BLaER1 (cell line): ENCODE data around the gene CIAO3.
A peak's percentile ranks its signal among the peaks of the same experiment; 100 is the strongest.

Experiments
- H3K27ac ChIP-seq: shearing (Covaris generic); formaldehyde crosslinking; 2 replicates; pipeline ENCODE4 v1.8.1; 2022
- H3K27me3 ChIP-seq: shearing (Covaris generic); formaldehyde crosslinking; 2 replicates; pipeline ENCODE4 v1.8.1; 2022
- H3K36me3 ChIP-seq: shearing (Covaris generic); formaldehyde crosslinking; 2 replicates; pipeline ENCODE4 v1.8.1; 2022
- H3K4me1 ChIP-seq: shearing (Covaris generic); formaldehyde crosslinking; 2 replicates; pipeline ENCODE4 v1.8.1; 2022
- H3K4me2 ChIP-seq: shearing (Covaris generic); formaldehyde crosslinking; 2 replicates; pipeline ENCODE4 v1.8.1; 2022
- H3K4me3 ChIP-seq: shearing (Covaris generic); formaldehyde crosslinking; 2 replicates; pipeline ENCODE4 v1.8.1; 2022
- H3K9ac ChIP-seq: shearing (Covaris generic); formaldehyde crosslinking; 2 replicates; pipeline ENCODE4 v1.8.1; 2022
- H3K9me3 ChIP-seq: shearing (Covaris generic); formaldehyde crosslinking; 2 replicates; pipeline ENCODE4 v1.8.1; 2022
- H4K20me1 ChIP-seq: shearing (Covaris generic); formaldehyde crosslinking; 2 replicates; pipeline ENCODE4 v1.8.1; 2022
- Cebpa-rat ChIP-seq: shearing (Covaris generic); IDR thresholded peaks from 2 replicates; pipeline ENCODE4 v1.8.1; 2022

CIAO3 gene

DNA sequence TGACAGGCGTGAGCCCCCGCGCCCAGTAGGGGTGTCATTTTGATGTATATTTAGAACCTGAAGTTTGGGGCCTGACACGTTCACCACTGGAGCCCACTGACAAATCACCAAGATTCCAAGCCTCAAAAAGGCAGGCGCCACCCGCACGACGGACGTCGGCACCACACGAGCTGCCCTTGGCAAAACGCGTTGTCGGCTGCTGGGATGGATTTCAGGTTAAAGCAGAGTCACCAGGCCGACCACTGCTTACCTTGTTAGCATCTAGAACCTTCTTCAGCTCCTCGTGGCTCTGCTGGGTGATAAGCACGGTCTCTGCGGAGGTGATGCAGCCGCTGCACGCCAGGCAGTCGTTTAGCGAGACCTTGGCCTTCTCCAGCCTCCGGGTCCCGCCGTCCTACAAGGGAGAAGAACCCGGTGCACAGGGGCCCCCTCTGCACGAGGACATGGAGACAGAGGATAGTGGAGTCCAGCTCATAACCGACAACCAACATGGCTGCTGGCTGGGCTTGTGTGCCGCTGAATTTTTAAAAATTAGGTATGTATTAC lies 3.8 kb downstream of the CIAO3 start:
- Histone ChIP-seq H4K20me1 (peaks cover 40% of the 10 kb centered on the region), H3K9ac (peak overlapping the region; percentile 87), H3K4me3 (peak overlapping the region; percentile 67), H3K27me3 (no peaks in the 10 kb centered on the region), H3K4me2 (peak overlapping the region; percentile 99), H3K27ac (peak overlapping the region; percentile 89), H3K9me3 (no peaks in the 10 kb centered on the region), H3K4me1 (peaks cover 90% of the 10 kb centered on the region), H3K36me3 (peaks cover 52% of the 10 kb centered on the region)
- TF ChIP-seq Cebpa-rat, result no peak; the same call in 1 of the 2 replicates

DNA sequence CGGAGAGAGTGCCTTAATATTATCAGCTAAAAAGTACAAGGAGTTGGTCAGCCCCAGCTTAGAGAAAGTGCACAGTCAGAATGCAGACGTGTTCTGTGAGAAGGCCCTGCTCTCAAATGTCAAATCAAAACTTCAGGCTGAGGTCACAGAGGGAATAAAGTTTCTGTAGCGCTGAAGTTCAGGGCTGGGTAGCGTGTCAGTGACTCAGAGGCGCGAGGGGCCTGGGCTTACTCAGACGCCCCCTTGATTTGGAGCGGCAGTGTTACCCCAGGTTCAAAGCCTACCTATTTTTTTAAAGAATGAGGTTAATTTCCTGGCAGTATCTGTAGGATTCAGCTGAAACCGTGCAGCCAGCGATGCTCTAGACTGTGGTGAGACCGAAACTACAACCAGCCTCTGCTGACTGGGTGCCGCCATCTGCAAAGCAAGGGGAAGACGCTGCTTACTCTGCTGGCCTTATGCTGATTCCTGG lies 4.8 kb downstream of the CIAO3 start:
- H3K27ac ChIP-seq, result peak overlapping the region; percentile 89
- no peak for TF ChIP-seq Cebpa-rat
- H3K4me2 ChIP-seq, result peak overlapping the region; percentile 99
- peak overlapping the region; percentile 67 for H3K4me3 ChIP-seq
- no peaks in the 10 kb centered on the region for H3K9me3 ChIP-seq
- H4K20me1 ChIP-seq, result peaks cover 50% of the 10 kb centered on the region
- no peaks in the 10 kb centered on the region for H3K27me3 ChIP-seq
- H3K4me1 ChIP-seq, result peaks cover 93% of the 10 kb centered on the region
- H3K9ac ChIP-seq, result peak overlapping the region; percentile 87
- H3K36me3 ChIP-seq, result peaks cover 62% of the 10 kb centered on the region

DNA sequence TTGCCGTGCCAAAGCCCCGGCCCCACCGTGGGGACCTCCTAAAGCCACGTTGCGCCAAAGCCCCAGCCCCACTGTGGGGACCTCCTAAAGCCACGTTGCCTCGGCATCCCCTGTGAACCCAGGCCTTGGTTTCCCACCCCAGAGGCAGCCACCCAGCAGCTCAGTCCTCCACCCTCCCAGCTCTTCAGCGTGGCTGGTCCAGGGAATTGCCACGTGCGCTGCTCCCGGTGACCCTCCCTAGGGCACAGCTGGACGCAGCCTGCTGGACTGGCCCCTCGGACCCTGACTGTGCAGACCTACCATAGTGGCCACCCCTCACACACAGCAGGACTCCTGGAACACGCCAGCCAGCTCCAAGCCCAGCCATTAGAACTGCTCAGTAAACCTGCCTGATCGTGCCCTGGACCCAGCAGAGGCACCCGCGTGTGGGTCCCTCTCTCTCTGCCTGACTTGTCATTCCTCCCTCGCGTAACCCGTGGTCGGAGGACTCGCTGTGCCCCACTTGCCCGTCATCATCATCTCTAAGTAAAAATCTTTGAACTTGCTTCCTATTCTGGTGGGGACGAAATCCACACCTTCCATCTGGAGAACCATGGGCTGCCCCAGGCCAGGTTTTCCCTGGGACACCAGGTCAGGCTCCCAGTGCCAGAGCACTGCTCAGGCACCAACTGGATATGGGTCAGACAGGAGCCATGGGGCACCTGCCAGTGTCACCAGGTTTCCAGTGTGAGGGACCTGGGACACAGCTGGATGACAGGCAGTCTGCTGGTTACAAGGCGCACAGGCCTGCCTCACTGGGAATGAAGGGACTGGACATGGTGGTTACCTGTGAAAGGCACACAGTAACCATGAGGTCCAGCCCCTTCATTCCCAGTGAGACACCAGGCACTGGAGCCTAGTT lies 5.6 kb downstream of the CIAO3 start:
- H4K20me1 ChIP-seq, result peaks cover 58% of the 10 kb centered on the region
- no peak for TF ChIP-seq Cebpa-rat
- H3K4me3 ChIP-seq, result peak overlapping the region; percentile 67
- H3K27me3 ChIP-seq, result no peaks in the 10 kb centered on the region
- H3K4me1 ChIP-seq, result peaks cover 94% of the 10 kb centered on the region
- H3K9ac ChIP-seq, result peak overlapping the region; percentile 87
- H3K36me3 ChIP-seq, result peaks cover 70% of the 10 kb centered on the region
- no peaks in the 10 kb centered on the region for H3K9me3 ChIP-seq
- peak overlapping the region; percentile 99 for H3K4me2 ChIP-seq
- peak overlapping the region; percentile 89 for H3K27ac ChIP-seq

DNA sequence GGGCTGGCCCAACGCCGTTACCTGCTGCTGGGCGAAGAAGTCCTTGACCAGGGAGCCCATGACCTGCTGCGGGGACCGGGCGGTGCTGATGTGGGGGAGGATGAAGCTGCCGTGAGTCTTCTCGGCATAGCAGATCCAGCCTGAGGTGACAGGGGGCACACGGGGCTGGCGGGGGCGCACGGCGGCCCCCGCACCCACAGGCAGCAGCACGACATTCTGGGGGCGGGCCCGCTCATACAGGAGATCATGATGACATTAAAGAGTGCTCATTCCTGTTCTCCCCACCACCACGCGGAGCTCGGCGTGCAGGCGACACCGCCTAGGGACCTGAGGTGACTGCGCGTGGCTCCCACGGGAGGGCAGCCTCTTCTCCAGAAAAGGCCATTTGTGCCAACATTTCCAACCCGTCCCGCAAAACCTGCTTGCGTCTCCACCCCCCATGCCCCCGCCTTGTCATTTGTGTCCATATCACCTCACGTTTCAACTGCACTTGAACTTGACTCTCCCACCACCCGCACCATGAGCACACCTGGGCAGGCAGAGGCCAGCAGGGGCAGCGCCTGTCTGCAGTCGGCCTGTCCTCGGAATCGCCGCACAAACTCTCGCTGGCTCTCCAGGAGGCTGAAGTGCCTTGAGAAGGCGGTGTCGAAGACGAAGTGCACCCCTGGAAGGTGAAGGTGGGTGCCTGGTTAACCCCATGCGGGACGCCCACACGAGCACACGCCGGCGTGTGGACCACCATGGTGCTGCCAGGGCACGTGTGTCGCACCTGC lies 6.4 kb downstream of the CIAO3 start:
- peak overlapping the region; percentile 26; the same call in 1 of the 2 replicates for H3K27ac ChIP-seq
- H4K20me1 ChIP-seq, result peaks cover 66% of the 10 kb centered on the region
- H3K27me3 ChIP-seq, result no peaks in the 10 kb centered on the region
- peaks cover 87% of the 10 kb centered on the region for H3K4me1 ChIP-seq
- peak overlapping the region; percentile 67; the same call in 1 of the 2 replicates for H3K4me3 ChIP-seq
- H3K9me3 ChIP-seq, result no peaks in the 10 kb centered on the region
- peaks cover 78% of the 10 kb centered on the region for H3K36me3 ChIP-seq
- H3K9ac ChIP-seq, result peak overlapping the region; percentile 87
- H3K4me2 ChIP-seq, result peak overlapping the region; percentile 99
- TF ChIP-seq Cebpa-rat, result no peak

DNA sequence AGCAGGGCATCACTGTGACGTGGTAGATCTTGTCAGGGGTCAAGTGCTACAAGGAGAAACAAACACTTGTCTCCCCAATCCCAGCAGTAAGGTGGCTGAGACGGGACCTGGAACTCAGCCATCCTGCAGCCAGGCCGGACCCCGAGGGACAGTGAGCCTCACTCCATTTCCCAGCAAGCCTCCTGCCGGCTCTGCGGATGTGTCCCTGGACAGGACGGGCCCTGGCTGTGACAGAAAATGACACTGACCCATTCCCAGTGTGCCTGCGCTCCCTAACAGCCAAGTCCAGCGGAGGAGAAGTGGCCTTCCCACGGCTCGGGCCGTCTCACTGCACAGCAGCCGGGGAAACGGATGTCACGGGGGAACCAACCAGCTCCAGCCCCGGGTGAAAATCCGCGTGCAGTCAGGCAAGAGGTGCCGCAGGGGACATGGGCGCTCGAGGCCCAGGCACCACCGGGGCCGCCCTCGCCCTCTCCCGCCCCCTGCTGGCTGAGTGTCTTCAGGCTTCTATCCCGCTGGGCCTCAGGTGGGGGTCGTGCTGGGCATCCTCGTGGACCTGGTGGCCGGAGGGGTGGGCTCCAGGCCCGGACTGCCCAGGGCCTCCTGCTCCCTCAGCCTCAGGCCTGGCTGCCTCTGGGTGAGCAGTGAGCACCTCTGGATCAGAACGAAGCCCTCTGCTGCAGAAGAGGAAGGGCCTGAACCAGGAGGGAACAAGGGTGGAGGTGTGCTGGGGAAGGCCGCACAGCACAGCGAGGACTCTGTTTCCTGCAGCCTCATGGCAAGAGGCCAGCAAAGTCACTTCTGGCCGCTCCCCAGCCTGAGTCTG lies 7.2 kb downstream of the CIAO3 start:
- H3K9ac ChIP-seq, result peak overlapping the region; percentile 22; the same call in 1 of the 2 replicates
- H3K27me3 ChIP-seq, result no peaks in the 10 kb centered on the region
- peaks cover 86% of the 10 kb centered on the region for H3K4me1 ChIP-seq
- no peaks in the 10 kb centered on the region for H3K9me3 ChIP-seq
- peak overlapping the region; percentile 99 for H3K4me2 ChIP-seq
- H3K36me3 ChIP-seq, result peaks cover 82% of the 10 kb centered on the region
- TF ChIP-seq Cebpa-rat, result no peak
- H4K20me1 ChIP-seq, result peaks cover 71% of the 10 kb centered on the region
- H3K4me3 ChIP-seq, result no peak overlapping the region
- peak overlapping the region; percentile 26; the same call in 1 of the 2 replicates for H3K27ac ChIP-seq

DNA sequence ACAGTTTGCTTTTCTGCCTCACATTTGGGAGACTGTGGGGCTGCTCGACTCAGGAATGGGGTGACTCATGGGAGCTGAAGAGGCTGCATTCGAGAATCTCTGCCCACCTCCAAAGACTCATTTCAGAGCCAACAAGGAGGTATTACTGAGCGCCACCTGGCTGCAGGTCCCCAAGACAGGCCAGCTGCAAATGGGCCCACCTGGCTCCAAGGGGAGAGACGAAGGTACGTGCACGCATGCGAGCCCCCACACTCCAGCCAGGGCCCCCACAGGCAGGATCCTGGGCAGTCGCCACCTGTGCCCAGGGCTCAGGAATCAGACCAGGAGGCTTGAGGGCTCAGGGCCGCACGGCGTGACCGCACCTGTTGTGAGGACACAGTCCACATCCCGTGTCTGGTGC lies 7.9 kb downstream of the CIAO3 start:
- Histone ChIP-seq H3K36me3 (peaks cover 82% of the 10 kb centered on the region), H3K4me1 (peaks cover 82% of the 10 kb centered on the region), H3K9me3 (no peaks in the 10 kb centered on the region), H4K20me1 (peaks cover 71% of the 10 kb centered on the region), H3K27ac (0 out of 2 replicates have a peak overlapping the region, but pooled peaks have one; percentile 26), H3K9ac (peak overlapping the region; percentile 22; the same call in 1 of the 2 replicates), H3K4me2 (peak overlapping the region; percentile 99; the same call in 1 of the 2 replicates), H3K4me3 (no peak overlapping the region), H3K27me3 (no peaks in the 10 kb centered on the region)
- TF ChIP-seq Cebpa-rat, result no peak

DNA sequence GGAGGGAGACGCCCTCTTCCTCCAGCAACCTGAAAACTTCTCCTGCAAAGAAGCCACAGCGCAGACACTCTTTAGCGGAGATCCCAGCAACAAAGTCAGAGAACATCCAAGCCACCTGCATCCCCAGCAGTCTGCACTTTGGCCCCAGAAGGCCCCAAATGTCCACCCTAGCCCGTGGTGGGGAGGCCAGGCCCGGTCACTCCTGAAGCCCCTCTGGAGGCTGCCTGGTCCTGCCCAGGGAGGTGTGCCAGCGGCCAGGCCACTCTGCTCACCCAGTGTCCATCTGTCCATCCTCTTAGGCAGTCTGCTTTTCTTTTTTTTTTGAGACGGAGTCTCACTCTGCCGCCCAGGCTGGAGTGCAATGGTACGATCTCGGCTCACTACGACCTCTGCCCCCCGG lies 8.5 kb downstream of the CIAO3 start:
- no peak overlapping the region for H3K4me3 ChIP-seq
- no peak for TF ChIP-seq Cebpa-rat
- no peaks in the 10 kb centered on the region for H3K9me3 ChIP-seq
- H3K27me3 ChIP-seq, result no peaks in the 10 kb centered on the region
- H3K4me1 ChIP-seq, result peaks cover 80% of the 10 kb centered on the region
- peak overlapping the region; percentile 2; the same call in 1 of the 2 replicates for H3K9ac ChIP-seq
- H4K20me1 ChIP-seq, result peaks cover 71% of the 10 kb centered on the region
- no peak overlapping the region for H3K27ac ChIP-seq
- peaks cover 82% of the 10 kb centered on the region for H3K36me3 ChIP-seq
- H3K4me2 ChIP-seq, result 0 out of 2 replicates have a peak overlapping the region, but pooled peaks have one; percentile 2

DNA sequence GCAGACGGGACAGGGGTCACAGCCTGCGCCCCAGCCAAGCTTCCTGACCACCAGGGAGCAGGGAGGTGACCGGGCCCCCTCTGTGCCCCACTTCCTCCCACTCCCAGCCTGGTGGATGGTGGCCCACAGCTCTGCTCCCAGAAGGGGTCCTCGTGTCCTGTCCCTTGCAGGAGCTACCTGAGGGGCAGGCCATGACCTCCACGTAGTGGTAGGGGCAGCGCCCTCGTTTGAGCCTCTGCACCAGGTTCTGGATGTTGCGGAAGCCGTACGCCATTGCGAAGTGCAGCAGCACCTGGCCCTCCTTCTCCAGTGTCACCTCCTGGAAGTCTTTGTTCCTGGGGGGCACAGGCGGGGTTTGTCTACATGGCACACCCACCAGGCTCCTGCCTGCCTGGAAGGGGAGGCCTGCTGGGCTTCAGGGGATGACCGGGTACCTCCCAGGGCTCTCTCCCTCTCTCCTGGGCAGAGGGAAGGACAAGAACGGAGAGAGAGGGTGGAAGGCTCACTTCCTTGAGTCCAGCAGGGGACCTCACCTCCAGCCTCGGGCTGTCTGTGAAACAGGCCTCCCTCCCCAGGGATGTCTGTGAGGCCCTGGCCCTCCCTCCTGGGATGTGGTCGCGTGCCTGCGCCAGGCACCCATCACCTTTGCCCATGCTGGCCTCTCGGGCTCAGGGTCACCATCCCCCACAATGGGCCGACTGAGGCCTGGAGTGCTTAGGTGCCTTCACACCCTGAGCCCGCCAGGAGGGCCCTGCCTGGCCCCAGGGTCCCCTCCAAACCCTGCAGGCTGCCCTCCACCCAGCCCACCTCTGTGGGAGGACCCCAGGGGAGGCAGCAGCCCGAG lies 9.9 kb downstream of the CIAO3 start:
- Histone ChIP-seq H3K27ac (peak overlapping the region; percentile 39; the same call in 1 of the 2 replicates), H4K20me1 (peaks cover 76% of the 10 kb centered on the region), H3K36me3 (peaks cover 69% of the 10 kb centered on the region), H3K27me3 (no peaks in the 10 kb centered on the region), H3K4me1 (peaks cover 76% of the 10 kb centered on the region), H3K4me2 (peak overlapping the region; percentile 8; the same call in 1 of the 2 replicates), H3K9me3 (no peaks in the 10 kb centered on the region), H3K4me3 (no peak overlapping the region), H3K9ac (no peak overlapping the region)
- no peak for TF ChIP-seq Cebpa-rat
